ENCODE measurements around the gene STK32A.

Gene STK32A

GRCh38 chr5:147267082-147267832 lies 32.4 kb downstream of the STK32A start:
- DNase-seq = no peak

DNA sequence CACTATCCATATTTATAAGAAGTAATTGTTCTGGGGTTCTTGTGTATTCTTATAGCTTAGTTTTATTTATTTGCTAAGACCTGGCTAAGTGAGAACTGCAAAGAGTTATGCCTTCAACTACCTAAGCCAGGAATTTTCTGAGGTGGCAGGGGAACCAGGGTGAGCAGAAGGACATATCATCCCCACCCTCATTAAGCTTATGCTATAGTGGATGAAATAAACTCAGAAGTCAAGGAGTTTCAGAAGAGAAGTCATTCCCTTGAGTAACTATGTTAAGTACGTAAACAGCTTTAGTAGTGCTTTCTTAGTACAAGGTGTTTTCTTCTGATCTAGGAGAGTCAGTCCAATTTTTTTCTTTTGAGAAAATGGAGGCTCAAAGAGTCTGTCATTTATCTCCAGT lies 41.7 kb downstream of the STK32A start:
- no peak for DNase-seq

DNA sequence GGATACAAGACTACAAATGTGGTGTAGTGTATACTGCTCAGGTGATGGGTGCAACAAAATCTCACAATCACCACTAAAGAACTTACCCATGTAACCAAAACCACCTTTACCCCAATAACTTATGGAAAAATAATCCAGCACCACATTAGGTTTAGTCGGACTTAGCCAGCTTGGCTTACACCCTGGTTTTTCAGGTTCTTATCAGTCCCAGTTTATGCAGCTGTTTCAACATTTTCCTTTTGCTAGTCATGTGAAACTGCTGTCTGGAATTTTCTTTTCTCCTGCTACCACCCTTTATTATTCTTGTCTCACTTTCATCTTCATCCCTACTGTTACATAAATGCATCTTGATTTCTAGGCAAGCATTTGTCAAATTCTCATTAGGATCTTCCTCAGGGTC lies 51.5 kb downstream of the STK32A start:
- DNase-seq = no peak

DNA sequence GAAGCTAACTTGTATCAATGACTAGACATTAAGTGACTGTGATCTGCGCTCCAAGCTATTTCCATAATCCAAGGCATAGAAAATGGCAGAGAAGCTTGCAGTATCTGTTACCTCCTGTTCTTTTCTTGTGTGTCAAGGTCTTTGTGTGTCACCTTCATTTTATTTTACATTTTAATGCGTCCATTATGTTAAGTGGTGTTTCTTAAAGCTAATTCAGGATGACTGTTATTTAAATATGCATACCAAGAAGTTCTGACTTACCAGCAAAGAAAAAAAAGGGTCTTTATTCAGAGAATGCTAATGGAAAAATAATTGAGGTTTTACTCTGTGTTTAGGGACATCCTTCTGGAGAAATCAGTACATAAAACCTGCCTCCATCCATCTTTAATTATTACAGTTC lies 52.3 kb downstream of the STK32A start:
- DNase-seq = no peak

GRCh38 chr5:147290261-147290660 lies 55.4 kb downstream of the STK32A start:
- no peak for DNase-seq

- no peak for DNase-seq
Measured at GRCh38 chr5:147303251-147303650, 68.4 kb downstream of the STK32A start.

DNA sequence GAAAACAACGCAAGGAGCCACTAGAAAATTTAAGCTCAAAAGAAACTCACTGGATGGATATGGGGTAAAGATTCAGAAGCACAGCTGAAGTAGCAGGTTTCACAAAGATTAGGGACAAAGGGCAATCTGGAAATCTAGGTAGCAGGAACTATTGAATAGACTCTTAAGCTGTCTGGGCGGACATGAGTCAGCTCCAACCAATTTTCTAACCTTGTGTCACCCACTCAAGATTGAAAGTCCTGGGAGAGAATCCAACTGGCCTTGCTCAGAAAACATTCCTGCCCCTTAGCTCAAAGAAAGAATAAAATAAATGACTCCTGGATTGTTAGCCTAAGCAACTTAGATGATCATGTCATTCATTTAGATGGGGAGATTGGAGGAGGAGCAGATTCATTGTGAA lies 69.2 kb downstream of the STK32A start:
- no peak for DNase-seq

DNA sequence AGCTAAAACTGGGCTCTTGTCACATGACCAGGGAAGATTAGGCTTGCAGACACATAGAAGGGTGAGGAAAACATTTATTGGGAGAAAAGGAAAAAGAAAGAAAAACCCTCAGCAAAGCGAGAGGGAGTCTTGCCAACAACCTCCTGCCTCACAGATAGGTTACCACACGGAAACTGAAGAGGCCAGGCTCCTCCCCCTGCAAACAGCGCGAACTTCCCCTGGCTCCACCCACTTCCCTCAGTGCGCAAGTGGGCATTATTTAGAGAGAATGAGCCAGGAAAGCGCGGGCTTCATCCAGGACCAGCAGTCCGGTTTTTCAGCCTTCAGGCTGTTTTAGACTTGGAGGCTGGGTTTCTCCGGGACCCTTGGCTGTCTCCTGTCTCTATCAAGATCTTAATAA lies 70.3 kb downstream of the STK32A start:
- DNase-seq = no peak

- DNase-seq = no peak
Measured at GRCh38 chr5:147306351-147306750, 71.5 kb downstream of the STK32A start.

GRCh38 chr5:147307170-147307569 lies 72.3 kb downstream of the STK32A start:
- DNase-seq = no peak

GRCh38 chr5:147309621-147310020 lies 74.8 kb downstream of the STK32A start:
- DNase-seq = no peak

DNA sequence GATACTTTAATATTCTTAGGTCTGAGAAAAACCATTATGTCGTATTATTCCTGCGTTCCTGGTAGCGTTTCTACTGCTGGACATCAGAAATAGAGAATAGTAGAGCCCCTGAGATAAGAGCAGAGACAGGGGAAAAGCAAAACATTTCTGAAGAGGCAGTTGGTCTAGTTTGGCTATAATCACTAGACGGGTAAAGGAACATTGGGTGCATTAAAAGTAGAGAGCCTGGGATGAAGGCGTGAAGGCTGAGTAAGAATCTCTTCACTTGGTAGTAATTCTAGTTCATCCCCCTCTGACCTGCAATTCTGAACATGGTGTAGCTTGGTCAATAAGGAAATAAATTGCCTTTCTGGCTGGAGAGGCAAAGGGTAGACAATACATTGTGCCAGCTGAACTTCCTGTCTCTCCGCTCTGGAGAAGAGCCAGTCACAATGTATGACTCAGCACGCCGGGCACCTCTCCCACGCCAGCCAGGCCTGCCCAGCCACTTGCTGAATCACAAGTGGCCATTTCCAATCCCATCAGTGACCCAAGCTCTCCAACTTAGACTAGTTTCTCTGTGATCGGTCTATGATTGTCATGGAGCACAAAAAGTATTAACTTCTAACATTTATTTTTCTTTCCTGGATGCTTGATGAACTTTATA lies 75.4 kb downstream of the STK32A start:
- peak in 1 of 2 donors; percentile 48 for DNase-seq

- DNase-seq = no peak
Measured at GRCh38 chr5:147317978-147318684, 83.3 kb downstream of the STK32A start.

DNA sequence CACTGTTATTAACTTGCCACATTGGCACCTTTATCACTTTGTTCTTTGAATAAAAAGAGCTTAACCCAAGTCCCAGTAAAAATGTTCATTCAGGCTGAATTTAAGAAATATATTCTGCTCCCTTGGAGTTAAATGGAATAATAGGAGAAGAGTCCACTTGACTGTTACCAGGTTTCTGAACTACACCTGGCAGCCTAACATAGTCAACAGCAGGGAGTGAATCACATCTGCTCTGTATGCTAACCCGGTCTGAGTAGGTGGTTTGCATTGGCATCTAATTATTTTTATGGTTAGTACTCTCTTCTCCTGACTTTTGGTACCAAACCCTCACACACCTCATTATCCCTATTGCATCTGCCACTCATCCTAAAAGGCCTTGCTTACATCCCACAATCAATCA lies 86.7 kb downstream of the STK32A start:
- no peak for DNase-seq

DNA sequence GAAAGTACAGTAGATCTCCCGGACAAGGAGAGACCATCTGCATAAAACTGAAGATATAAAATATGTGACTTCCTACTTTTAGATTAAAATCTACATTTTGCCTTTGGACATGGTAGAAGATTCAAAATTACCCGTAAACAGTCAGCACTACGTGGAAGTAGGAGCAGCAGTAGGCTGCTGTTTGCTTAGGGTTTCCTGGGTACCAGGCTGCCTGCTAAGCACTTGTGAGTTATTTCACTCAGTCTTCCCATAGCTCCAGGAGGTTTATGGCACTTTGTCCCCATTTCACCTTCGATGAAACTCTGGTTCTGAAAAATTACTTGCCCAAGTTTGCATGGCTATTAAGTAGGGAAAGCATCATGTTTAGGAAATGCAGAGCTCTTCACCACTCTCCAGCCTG lies 92.6 kb downstream of the STK32A start:
- no peak for DNase-seq

DNA sequence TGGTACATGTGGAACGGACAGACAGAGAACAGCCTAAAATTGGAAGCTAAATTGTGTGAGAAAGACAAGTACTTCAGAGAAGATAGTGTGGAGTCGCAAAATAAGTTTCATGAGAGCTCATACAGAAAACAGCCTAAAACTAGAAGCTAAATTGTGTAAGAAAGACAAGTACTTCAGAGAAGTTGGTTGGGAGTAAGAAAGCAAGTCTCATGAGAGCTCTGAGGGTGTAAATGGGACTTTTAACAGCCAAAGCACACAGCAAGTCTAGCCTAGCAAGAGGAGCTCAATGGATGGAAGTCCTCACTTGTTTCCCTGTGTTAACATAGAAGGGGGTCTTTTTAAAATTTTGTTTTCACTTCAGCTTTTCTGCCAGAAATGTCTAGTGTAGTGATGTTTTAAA lies 93.1 kb downstream of the STK32A start:
- DNase-seq = no peak

GRCh38 chr5:147332658-147333057 lies 97.8 kb downstream of the STK32A start:
- no peak for DNase-seq

DNA sequence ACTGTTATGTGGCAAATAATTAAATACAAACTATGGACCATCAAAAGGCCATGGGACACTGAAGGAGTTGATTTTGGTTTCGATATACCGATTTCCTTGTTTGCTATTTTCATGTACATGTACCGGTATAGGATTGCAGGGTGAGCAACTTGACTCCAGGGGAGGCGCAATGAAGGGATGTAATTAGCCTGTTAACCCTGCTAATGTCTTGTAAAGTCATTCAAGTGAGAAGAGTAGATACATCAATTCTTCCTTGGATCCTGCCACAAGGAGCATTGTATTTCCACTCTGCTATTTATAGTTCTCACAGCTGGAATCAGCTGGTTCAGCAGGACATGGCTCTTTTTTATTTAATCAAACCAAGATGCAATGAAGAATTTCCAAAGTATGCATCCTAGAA lies 102.0 kb downstream of the STK32A start:
- no peak for DNase-seq

GRCh38 chr5:147339313-147339712 lies 104.5 kb downstream of the STK32A start:
- DNase-seq = no peak

DNA sequence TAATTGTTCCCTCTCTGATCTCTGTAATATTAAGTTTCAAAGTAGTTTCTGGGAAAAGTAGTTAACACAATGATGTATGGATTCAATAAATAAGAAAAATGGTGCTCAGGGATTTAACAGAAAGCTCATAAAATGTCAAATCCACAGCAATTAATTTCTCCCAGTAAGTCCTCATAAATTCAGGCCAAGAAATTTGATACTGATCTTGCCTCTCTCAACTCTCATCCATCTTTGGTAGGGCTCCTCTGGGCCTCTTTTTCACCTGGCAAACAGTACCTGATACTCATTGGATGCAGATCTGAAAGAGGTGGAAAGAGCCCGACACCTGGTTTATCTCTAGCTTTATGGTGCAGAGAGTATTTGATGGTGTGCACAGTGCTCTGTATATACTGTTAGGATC lies 106.1 kb downstream of the STK32A start:
- DNase-seq = no peak

- no peak for DNase-seq
Measured at GRCh38 chr5:147341345-147341744, 106.5 kb downstream of the STK32A start.

DNA sequence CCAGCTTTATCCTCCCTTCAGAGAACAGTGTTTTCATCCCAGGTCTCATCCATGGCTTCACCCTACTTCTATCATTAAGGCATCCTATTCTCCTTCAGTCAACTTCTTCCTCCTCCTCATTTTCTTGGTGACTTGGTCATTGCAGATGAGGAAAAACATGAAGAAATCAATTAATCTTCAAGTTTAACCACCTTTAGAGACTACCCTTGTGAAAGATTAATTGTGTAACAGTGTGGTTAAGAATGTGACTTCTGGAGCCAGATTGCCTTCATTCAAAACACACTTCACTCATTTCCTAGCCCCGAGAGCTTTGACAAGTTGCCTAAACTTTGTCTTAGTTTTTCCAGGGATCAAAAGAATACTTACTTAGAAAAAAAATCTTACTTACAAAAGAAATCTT lies 110.0 kb downstream of the STK32A start:
- no peak for DNase-seq

GRCh38 chr5:147346006-147346561 lies 111.3 kb downstream of the STK32A start:
- DNase-seq = no peak

DNA sequence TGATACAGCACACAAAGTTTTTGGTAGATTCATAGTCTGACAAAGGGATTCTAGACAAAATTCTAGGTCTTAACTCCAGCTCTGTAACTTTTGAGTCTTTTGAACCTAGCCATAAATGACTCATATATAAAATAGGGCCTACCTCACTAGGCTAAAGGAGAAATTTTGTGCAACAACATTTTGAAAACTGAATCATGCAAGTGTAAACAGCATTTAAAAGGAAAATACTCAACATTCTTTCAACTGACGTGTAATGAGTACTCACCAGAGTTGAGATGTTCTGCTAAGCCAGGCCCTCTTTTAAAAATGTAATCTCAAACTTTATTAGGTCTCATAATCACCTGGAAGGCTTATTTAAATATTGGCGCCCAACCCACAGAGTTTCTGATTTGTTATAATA lies 113.2 kb downstream of the STK32A start:
- no peak for DNase-seq
